Germinal center (tissue), 1 donor: ENCODE data around the gene DLX2.

Source experiments
- DNase-seq: peaks from one replicate; pipeline ENCODE4 v3.0.0; 2012; ENCODE audit warnings: mixed read lengths, low spot score

DLX2 gene

GRCh38 chr2:172053486-172053885 lies 49.2 kb downstream of the DLX2 start:
- DNase-seq, result no peak

- no peak for DNase-seq
These were observed 50.4 kb downstream of the DLX2 start for GRCh38 chr2:172052000-172052983.

DNA sequence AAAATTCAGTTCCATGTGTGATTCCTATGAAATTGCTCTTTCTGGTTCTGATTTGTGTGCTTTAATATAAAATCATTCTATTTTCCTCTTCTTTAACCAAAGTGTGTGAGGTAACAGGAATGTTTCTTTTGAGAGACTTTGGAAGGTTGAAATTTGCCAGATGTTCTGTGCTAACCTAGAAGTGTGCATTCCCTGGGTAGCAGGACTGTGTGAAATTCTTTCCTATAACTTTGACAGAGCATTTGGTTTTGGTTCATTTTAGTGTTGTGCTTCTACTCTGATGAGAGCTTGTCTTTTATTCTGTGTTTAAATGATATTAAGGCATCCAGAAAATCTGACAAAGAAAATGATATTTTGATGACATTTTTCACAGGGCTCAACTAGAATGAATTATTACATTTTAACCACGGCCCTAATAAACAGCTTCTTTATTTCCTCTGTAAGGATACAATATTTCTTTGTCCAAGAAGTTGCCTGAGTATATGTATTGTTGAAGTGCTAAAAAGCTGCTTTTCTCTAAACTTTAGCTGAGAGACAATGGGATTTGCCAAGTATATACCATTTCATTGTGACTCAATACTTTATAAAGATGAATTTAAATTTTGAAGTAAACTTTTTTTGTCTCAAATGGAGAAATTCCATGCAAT lies 52.1 kb downstream of the DLX2 start:
- DNase-seq, result no peak

DNA sequence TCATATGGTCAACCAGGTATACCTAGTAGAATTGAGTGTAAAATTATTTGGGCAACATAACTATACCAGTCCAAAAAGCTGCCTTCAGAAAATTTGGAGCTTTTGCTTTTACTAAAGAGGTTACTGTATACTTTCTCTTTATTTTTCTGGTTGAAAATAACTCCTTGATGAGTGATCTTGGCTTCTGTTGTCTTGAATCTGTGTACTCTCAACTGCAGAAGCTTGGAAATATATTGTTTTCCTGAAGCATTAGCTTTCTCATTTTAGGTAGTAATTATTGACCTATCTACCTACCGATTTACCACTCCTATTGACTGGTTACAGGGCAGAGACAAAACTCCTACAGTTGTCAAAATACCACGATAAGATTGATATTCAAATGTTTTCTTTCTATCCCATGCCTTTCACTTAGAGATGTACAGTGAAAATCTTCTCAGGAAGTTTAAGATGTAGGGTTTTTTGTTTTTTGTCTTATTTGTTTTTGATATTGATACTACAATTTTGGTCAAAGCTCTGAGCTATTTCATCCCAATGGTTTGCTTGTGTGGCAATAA lies 53.1 kb downstream of the DLX2 start:
- DNase-seq, result no peak
